ENCODE data around the gene CACNA2D1.

CACNA2D1 gene

GRCh38 chr7:82284936-82285519 is 158.5 kb downstream of the CACNA2D1 start:
- no peak for DNase-seq (ENCODE audit: low spot score)

GRCh38 chr7:82275342-82275741 is 168.2 kb downstream of the CACNA2D1 start:
- no peak for DNase-seq (ENCODE audit: low spot score)

GRCh38 chr7:82274681-82275080 is 168.9 kb downstream of the CACNA2D1 start:
- no peak for DNase-seq (ENCODE audit: low spot score)

GRCh38 chr7:82273886-82274285 is 169.7 kb downstream of the CACNA2D1 start:
- no peak for DNase-seq (ENCODE audit: low spot score)

GRCh38 chr7:82270870-82271269 is 172.7 kb downstream of the CACNA2D1 start:
- DNase-seq (ENCODE audit: low spot score): no peak

GRCh38 chr7:82268632-82269031 is 174.9 kb downstream of the CACNA2D1 start:
- DNase-seq (ENCODE audit: low spot score): no peak

GRCh38 chr7:82266081-82266480 is 177.5 kb downstream of the CACNA2D1 start:
- no peak for DNase-seq (ENCODE audit: low spot score)

GRCh38 chr7:82264783-82265305 is 178.7 kb downstream of the CACNA2D1 start:
- DNase-seq (ENCODE audit: low spot score): peak; percentile 52

- DNase-seq (ENCODE audit: low spot score): peak; percentile 79
Measured at GRCh38 chr7:82263920-82264782, 179.4 kb downstream of the CACNA2D1 start.

- peak; percentile 28 for DNase-seq (ENCODE audit: low spot score)
Measured at GRCh38 chr7:82258181-82258580, 185.4 kb downstream of the CACNA2D1 start.

GRCh38 chr7:82257118-82257695 is 186.4 kb downstream of the CACNA2D1 start:
- DNase-seq (ENCODE audit: low spot score): peak; percentile 75

- no peak for DNase-seq (ENCODE audit: low spot score)
Measured at GRCh38 chr7:82255706-82256105, 187.9 kb downstream of the CACNA2D1 start.

- DNase-seq (ENCODE audit: low spot score): no peak
Measured at GRCh38 chr7:82250598-82250997, 193.0 kb downstream of the CACNA2D1 start.

- DNase-seq (ENCODE audit: low spot score): no peak
Measured at GRCh38 chr7:82249979-82250378, 193.6 kb downstream of the CACNA2D1 start.

- peak; percentile 72 for DNase-seq (ENCODE audit: low spot score)
Measured at GRCh38 chr7:82247814-82248433, 195.7 kb downstream of the CACNA2D1 start.

- DNase-seq (ENCODE audit: low spot score): no peak
Measured at GRCh38 chr7:82244947-82245517, 198.5 kb downstream of the CACNA2D1 start.

GRCh38 chr7:82241356-82241755 is 202.2 kb downstream of the CACNA2D1 start:
- no peak for DNase-seq (ENCODE audit: low spot score)

- no peak for DNase-seq (ENCODE audit: low spot score)
Measured at GRCh38 chr7:82235713-82236112, 207.9 kb downstream of the CACNA2D1 start.

- peak; percentile 86 for DNase-seq (ENCODE audit: low spot score)
Measured at GRCh38 chr7:82234457-82235049, 209.0 kb downstream of the CACNA2D1 start.

- DNase-seq (ENCODE audit: low spot score): peak; percentile 71
Measured at GRCh38 chr7:82230811-82231581, 212.6 kb downstream of the CACNA2D1 start.

- no peak for DNase-seq (ENCODE audit: low spot score)
Measured at GRCh38 chr7:82229164-82229563, 214.4 kb downstream of the CACNA2D1 start.
